ENCODE results near the gene SLAIN2. TPM values are rescaled to one million over a fixed set of nuclear protein-coding genes. Genes with fewer than 3 reads are reported as not detected.

SLAIN2 gene
- total RNA-seq, 1 experiment from 2014 or later = 35.8 TPM

DNA sequence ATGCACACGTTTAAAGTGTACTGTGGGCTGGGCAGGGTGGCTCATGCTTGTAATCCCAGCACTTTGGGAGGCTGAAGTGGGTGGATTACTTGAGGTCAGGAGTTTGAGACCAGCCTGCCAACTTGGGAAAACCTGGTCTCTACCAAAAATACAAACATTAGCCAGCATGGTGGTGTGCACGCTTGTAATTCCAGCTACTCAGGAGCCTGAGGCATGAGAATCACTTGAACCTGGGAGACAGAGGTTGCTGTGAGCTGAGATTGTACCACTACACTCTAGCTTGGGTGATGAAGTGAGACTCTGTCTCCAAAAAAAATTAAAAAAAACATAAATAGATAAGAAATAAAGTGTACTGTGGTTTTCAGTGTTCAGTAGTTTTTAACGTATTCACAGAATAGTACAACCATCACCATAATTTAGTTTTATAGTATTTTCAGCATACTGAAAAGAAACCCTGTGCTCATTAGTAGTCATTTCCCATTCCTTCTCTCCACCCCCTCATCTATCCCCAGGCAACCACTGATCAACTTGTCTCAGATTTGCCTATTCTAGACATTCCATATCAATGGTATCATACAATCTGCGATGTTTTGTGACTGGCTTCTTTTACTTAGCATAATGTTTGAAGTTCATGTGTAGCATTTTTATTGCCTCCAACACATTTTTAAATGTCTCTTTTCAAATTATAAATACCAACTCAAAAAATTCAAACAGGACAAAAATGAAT, 19.1 kb downstream of the SLAIN2 start:
- H3K36me3 Mint-ChIP-seq = peaks cover 16% of the 10 kb centered on the region
- no peaks in the 10 kb centered on the region for H3K27me3 Mint-ChIP-seq (ENCODE audit: low read depth)
- no peak for ATAC-seq
- no peak overlapping the region for H3K27ac Mint-ChIP-seq
- peaks cover 7% of the 10 kb centered on the region; the same call in 1 of the 2 replicates for H3K4me1 Mint-ChIP-seq
- POLR2A ChIA-PET = interaction anchor here (1.0 kb wide), 1 partner anchor 19 kb away, joined by 3 read pairs; no protein-coding TSS in a partner anchor
- CTCF ChIA-PET = no interaction called here
- H3K4me3 Mint-ChIP-seq = no peak overlapping the region
- peaks cover 9% of the 10 kb centered on the region; the same call in 1 of the 2 replicates for H3K9me3 Mint-ChIP-seq
- TF ChIP-seq ZNF423 (CRISPR knock-in tag; IDR thresholded peaks at IDR 0.05) (no peak), FOXK1 (CRISPR knock-in tag; IDR thresholded peaks at IDR 0.05) (no peak), ZNF317 (CRISPR knock-in tag; IDR thresholded peaks at IDR 0.05; ENCODE audit: borderline replicate concordance, low read depth) (no peak), ZBTB21 (CRISPR knock-in tag; IDR thresholded peaks at IDR 0.05; ENCODE audit: borderline replicate concordance) (no peak), TP53 (CRISPR knock-in tag; IDR thresholded peaks at IDR 0.05) (no peak), HMGA2 (CRISPR knock-in tag; IDR thresholded peaks at IDR 0.05) (no peak), NFE2L1 (CRISPR knock-in tag; IDR thresholded peaks at IDR 0.05) (no peak), ZNF416 (CRISPR knock-in tag; IDR thresholded peaks at IDR 0.05) (no peak)
- TF ChIP-seq, protein P1, sequence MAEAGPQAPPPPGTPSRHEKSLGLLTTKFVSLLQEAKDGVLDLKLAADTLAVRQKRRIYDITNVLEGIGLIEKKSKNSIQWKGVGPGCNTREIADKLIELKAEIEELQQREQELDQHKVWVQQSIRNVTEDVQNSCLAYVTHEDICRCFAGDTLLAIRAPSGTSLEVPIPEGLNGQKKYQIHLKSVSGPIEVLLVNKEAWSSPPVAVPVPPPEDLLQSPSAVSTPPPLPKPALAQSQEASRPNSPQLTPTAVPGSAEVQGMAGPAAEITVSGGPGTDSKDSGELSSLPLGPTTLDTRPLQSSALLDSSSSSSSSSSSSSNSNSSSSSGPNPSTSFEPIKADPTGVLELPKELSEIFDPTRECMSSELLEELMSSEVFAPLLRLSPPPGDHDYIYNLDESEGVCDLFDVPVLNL (CRISPR knock-in tag; IDR thresholded peaks at IDR 0.05; ENCODE audit: borderline replicate concordance, low read depth) = no peak
- TF ChIP-seq, protein P2, sequence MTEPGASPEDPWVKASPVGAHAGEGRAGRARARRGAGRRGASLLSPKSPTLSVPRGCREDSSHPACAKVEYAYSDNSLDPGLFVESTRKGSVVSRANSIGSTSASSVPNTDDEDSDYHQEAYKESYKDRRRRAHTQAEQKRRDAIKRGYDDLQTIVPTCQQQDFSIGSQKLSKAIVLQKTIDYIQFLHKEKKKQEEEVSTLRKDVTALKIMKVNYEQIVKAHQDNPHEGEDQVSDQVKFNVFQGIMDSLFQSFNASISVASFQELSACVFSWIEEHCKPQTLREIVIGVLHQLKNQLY (CRISPR knock-in tag; IDR thresholded peaks at IDR 0.05) = no peak
- no peak for DNase-seq (ENCODE audit: low spot score)

DNA sequence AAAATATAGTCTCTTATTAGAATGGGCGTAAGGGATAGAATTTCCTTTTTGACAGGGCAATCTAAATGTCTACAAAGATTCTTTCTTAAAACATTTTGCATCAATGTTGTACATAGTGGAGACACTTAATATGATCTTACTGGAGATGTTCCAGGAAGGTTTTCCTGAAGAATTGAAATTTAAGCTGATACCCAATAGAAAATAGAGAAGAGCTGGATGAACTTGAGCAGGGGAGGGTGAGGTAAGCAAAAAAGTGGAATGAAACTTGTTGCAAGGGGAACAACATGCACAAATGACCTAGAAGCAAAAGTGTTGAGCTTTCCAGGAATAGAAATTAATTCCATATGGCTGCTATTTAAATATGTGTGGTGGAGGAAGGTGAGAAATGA, 19.7 kb downstream of the SLAIN2 start:
- Mint-ChIP-seq H3K4me1 (peaks cover 7% of the 10 kb centered on the region; the same call in 1 of the 2 replicates), H3K4me3 (no peak overlapping the region), H3K36me3 (peaks cover 21% of the 10 kb centered on the region), H3K27ac (peak overlapping the region; percentile 0), H3K27me3 (ENCODE audit: low read depth) (no peaks in the 10 kb centered on the region), H3K9me3 (peaks cover 14% of the 10 kb centered on the region)
- no peak for ATAC-seq
- ChIA-PET POLR2A (no interaction called here), CTCF (no interaction called here)
- TF ChIP-seq, protein P3, sequence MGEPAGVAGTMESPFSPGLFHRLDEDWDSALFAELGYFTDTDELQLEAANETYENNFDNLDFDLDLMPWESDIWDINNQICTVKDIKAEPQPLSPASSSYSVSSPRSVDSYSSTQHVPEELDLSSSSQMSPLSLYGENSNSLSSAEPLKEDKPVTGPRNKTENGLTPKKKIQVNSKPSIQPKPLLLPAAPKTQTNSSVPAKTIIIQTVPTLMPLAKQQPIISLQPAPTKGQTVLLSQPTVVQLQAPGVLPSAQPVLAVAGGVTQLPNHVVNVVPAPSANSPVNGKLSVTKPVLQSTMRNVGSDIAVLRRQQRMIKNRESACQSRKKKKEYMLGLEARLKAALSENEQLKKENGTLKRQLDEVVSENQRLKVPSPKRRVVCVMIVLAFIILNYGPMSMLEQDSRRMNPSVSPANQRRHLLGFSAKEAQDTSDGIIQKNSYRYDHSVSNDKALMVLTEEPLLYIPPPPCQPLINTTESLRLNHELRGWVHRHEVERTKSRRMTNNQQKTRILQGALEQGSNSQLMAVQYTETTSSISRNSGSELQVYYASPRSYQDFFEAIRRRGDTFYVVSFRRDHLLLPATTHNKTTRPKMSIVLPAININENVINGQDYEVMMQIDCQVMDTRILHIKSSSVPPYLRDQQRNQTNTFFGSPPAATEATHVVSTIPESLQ (CRISPR knock-in tag; IDR thresholded peaks at IDR 0.05) = no peak
- TF ChIP-seq SP1 (CRISPR knock-in tag; conservative IDR thresholded peaks at IDR 0.05) (no peak), NR1H2 (CRISPR knock-in tag; IDR thresholded peaks at IDR 0.05) (no peak), ATF1 (CRISPR knock-in tag; IDR thresholded peaks at IDR 0.05) (no peak)
- no peak for DNase-seq (ENCODE audit: low spot score)

DNA sequence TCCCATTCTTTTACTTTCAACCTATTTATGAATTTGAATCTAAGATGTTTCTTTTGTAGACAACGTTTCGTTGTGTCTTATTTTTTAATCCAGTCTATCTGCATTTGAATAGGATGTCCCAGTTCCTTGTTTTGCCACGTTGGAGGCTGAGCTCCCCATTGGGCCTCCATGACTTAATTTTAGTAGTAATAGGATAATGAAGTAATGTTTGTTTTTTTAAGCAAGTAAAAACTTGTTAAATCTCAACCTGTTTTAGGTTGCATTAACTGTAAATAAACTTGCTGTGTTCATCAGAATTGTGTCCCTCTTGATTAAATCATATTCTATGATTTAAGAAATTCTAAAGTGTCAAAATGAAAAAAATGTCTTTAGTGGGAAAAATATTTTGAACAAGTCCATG, 25.3 kb downstream of the SLAIN2 start:
- Mint-ChIP-seq H3K27me3 (ENCODE audit: low read depth) (no peaks in the 10 kb centered on the region), H3K4me3 (no peak overlapping the region), H3K36me3 (peaks cover 16% of the 10 kb centered on the region), H3K4me1 (peaks cover 38% of the 10 kb centered on the region), H3K27ac (no peak overlapping the region), H3K9me3 (peaks cover 14% of the 10 kb centered on the region)
- no peak for DNase-seq (ENCODE audit: low spot score)
- ATAC-seq = no peak
- ChIA-PET CTCF (no interaction called here), POLR2A (no interaction called here)
- TF ChIP-seq, protein P4, sequence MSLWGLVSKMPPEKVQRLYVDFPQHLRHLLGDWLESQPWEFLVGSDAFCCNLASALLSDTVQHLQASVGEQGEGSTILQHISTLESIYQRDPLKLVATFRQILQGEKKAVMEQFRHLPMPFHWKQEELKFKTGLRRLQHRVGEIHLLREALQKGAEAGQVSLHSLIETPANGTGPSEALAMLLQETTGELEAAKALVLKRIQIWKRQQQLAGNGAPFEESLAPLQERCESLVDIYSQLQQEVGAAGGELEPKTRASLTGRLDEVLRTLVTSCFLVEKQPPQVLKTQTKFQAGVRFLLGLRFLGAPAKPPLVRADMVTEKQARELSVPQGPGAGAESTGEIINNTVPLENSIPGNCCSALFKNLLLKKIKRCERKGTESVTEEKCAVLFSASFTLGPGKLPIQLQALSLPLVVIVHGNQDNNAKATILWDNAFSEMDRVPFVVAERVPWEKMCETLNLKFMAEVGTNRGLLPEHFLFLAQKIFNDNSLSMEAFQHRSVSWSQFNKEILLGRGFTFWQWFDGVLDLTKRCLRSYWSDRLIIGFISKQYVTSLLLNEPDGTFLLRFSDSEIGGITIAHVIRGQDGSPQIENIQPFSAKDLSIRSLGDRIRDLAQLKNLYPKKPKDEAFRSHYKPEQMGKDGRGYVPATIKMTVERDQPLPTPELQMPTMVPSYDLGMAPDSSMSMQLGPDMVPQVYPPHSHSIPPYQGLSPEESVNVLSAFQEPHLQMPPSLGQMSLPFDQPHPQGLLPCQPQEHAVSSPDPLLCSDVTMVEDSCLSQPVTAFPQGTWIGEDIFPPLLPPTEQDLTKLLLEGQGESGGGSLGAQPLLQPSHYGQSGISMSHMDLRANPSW (CRISPR knock-in tag; conservative IDR thresholded peaks at IDR 0.05; ENCODE audit: low read depth) = no peak
- TF ChIP-seq, protein P5, sequence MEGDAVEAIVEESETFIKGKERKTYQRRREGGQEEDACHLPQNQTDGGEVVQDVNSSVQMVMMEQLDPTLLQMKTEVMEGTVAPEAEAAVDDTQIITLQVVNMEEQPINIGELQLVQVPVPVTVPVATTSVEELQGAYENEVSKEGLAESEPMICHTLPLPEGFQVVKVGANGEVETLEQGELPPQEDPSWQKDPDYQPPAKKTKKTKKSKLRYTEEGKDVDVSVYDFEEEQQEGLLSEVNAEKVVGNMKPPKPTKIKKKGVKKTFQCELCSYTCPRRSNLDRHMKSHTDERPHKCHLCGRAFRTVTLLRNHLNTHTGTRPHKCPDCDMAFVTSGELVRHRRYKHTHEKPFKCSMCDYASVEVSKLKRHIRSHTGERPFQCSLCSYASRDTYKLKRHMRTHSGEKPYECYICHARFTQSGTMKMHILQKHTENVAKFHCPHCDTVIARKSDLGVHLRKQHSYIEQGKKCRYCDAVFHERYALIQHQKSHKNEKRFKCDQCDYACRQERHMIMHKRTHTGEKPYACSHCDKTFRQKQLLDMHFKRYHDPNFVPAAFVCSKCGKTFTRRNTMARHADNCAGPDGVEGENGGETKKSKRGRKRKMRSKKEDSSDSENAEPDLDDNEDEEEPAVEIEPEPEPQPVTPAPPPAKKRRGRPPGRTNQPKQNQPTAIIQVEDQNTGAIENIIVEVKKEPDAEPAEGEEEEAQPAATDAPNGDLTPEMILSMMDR (IDR thresholded peaks at IDR 0.05) = no peak
- no peak for TF ChIP-seq ZNF232 (CRISPR knock-in tag; IDR thresholded peaks at IDR 0.05)
- TF ChIP-seq, protein P6, sequence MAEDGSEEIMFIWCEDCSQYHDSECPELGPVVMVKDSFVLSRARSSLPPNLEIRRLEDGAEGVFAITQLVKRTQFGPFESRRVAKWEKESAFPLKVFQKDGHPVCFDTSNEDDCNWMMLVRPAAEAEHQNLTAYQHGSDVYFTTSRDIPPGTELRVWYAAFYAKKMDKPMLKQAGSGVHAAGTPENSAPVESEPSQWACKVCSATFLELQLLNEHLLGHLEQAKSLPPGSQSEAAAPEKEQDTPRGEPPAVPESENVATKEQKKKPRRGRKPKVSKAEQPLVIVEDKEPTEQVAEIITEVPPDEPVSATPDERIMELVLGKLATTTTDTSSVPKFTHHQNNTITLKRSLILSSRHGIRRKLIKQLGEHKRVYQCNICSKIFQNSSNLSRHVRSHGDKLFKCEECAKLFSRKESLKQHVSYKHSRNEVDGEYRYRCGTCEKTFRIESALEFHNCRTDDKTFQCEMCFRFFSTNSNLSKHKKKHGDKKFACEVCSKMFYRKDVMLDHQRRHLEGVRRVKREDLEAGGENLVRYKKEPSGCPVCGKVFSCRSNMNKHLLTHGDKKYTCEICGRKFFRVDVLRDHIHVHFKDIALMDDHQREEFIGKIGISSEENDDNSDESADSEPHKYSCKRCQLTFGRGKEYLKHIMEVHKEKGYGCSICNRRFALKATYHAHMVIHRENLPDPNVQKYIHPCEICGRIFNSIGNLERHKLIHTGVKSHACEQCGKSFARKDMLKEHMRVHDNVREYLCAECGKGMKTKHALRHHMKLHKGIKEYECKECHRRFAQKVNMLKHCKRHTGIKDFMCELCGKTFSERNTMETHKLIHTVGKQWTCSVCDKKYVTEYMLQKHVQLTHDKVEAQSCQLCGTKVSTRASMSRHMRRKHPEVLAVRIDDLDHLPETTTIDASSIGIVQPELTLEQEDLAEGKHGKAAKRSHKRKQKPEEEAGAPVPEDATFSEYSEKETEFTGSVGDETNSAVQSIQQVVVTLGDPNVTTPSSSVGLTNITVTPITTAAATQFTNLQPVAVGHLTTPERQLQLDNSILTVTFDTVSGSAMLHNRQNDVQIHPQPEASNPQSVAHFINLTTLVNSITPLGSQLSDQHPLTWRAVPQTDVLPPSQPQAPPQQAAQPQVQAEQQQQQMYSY (CRISPR knock-in tag; IDR thresholded peaks at IDR 0.05) = no peak
- no peak for TF ChIP-seq SOX15 (CRISPR knock-in tag; IDR thresholded peaks at IDR 0.05)
- TF ChIP-seq NFE2L1 (CRISPR knock-in tag; IDR thresholded peaks at IDR 0.05) = no peak
